IMR-90 (cell line): Measurements from ENCODE around the gene POMT1. TPM values are rescaled to one million over a fixed set of nuclear protein-coding genes. Genes with fewer than 3 reads are reported as not detected.

Source experiments
- ATAC-seq: fragments of 200-7000 bp; cut with Tn5 transposase; 2 replicates; pipeline ENCODE4 v1.9.1; 2020; ENCODE audit warnings: low read depth, mild to moderate bottlenecking, moderate library complexity
- BruUV-seq: library from RNA; stranded (reverse); fragments of 400-500 nt; replicated peaks from 2 replicates; lab custom pipeline; 2021; lab: Mats Ljungman, UMichigan
- CTCF ChIA-PET: fragments of 300-600 bp; formaldehyde crosslinking; extraction: SDS; loops from one replicate; lab custom pipeline; 2021; ENCODE audit warnings: antibody characterized with exemption; lab: Yijun Ruan, JAX
- POLR2A ChIA-PET: fragments of 300-600 bp; sonication (Branson Sonifier 250); formaldehyde crosslinking; loops from one replicate; lab custom pipeline; 2022; ENCODE audit warnings: antibody characterized with exemption; ENCODE audit not compliant: unreplicated experiment; lab: Charles Lee
- DNase-seq: peaks from one replicate; pipeline ENCODE4 v3.0.0; 2013
- H2AFZ ChIP-seq: replicated peaks from 2 replicates; pipeline ENCODE3; 2013; ENCODE audit warnings: low read length, mild to moderate bottlenecking; ENCODE audit not compliant: poor library complexity
- H2AK5ac ChIP-seq: 2 replicates; pipeline ENCODE4 v1.6.1; 2013; ENCODE audit warnings: low read depth, low read length, inconsistent platforms
- H2AK9ac ChIP-seq: replicated peaks from 2 replicates; pipeline ENCODE3; 2013; ENCODE audit warnings: mild to moderate bottlenecking, low read depth, low read length, moderate library complexity; ENCODE audit not compliant: poor library complexity
- H2BK120ac ChIP-seq: 2 replicates; pipeline ENCODE4 v1.6.1; 2013; ENCODE audit warnings: low read depth, low read length, inconsistent platforms
- H2BK15ac ChIP-seq: 3 replicates; pipeline ENCODE4 v1.6.1; 2013; ENCODE audit warnings: low read depth, low read length, inconsistent platforms
- H2BK20ac ChIP-seq: 2 replicates; pipeline ENCODE4 v1.6.1; 2013; ENCODE audit warnings: low read depth, mild to moderate bottlenecking, inconsistent platforms, low read length, moderate library complexity
- H2BK5ac ChIP-seq: 2 replicates; pipeline ENCODE4 v1.6.1; 2013; ENCODE audit warnings: mild to moderate bottlenecking, low read depth, low read length, inconsistent platforms; ENCODE audit not compliant: poor library complexity, severe bottlenecking
- H3K14ac ChIP-seq: replicated peaks from 2 replicates; pipeline ENCODE4 v1.6.1; 2013; ENCODE audit warnings: low read depth, low read length, inconsistent platforms
- H3K18ac ChIP-seq: 2 replicates; pipeline ENCODE4 v1.6.1; 2013; ENCODE audit warnings: low read depth, low read length, control low read depth
- H3K23ac ChIP-seq: 2 replicates; pipeline ENCODE4 v1.6.1; 2013; ENCODE audit warnings: low read depth, low read length, inconsistent platforms
- H3K27ac ChIP-seq: 2 replicates; pipeline ENCODE4 v1.5.1; 2013; ENCODE audit warnings: mild to moderate bottlenecking, control low read depth, low read length; ENCODE audit not compliant: insufficient read depth
- H3K27me3 ChIP-seq: 2 replicates; pipeline ENCODE4 v1.6.1; 2013; ENCODE audit warnings: low read length; ENCODE audit not compliant: control insufficient read depth, insufficient read depth
- H3K36me3 ChIP-seq: 2 replicates; pipeline ENCODE4 v1.6.1; 2013; ENCODE audit warnings: low read length, mixed read lengths; ENCODE audit not compliant: control insufficient read depth, insufficient read depth
- H3K4ac ChIP-seq: 2 replicates; pipeline ENCODE4 v1.6.1; 2013; ENCODE audit warnings: low read depth, low read length, inconsistent platforms
- H3K4me1 ChIP-seq: 2 replicates; pipeline ENCODE4 v1.6.1; 2013; ENCODE audit warnings: low read length, mixed read lengths; ENCODE audit not compliant: control insufficient read depth, insufficient read depth
- H3K4me2 ChIP-seq: 2 replicates; pipeline ENCODE4 v1.6.1; 2013; ENCODE audit warnings: low read depth, mild to moderate bottlenecking, control low read depth, low read length, moderate library complexity
- H3K4me3 ChIP-seq: 2 replicates; pipeline ENCODE4 v1.5.1; 2013; ENCODE audit warnings: low read depth, mild to moderate bottlenecking, control low read depth, low read length, moderate library complexity; ENCODE audit not compliant: insufficient read depth
- H3K56ac ChIP-seq: 2 replicates; pipeline ENCODE4 v1.6.1; 2013; ENCODE audit warnings: low read length, inconsistent platforms; ENCODE audit not compliant: insufficient read depth; ENCODE audit errors: extremely low read depth
- H3K79me1 ChIP-seq, 2 experiments: 2 replicates each; pipeline ENCODE4 v1.6.1; 2013; ENCODE audit warnings: low read length in 2 of 2, inconsistent platforms in 1 of 2, low read depth in 1 of 2
- H3K9ac ChIP-seq: 2 replicates; pipeline ENCODE4 v1.6.1; 2013; ENCODE audit warnings: low read depth, low read length, control low read depth
- H3K9me1 ChIP-seq: 2 replicates; pipeline ENCODE4 v1.6.1; 2013; ENCODE audit warnings: low read length, inconsistent platforms; ENCODE audit not compliant: insufficient read depth
- H3K9me3 ChIP-seq: 2 replicates; pipeline ENCODE4 v1.6.1; 2013; ENCODE audit warnings: low read length; ENCODE audit not compliant: control insufficient read depth, insufficient read depth
- H4K20me1 ChIP-seq: 2 replicates; pipeline ENCODE4 v1.6.1; 2013; ENCODE audit warnings: low read length, inconsistent platforms; ENCODE audit not compliant: insufficient read depth
- H4K5ac ChIP-seq: 2 replicates; pipeline ENCODE4 v1.6.1; 2013; ENCODE audit warnings: mild to moderate bottlenecking, low read depth, low read length, control low read depth
- H4K8ac ChIP-seq, 2 experiments: 2 replicates each; pipeline ENCODE4 v1.6.1; 2013; ENCODE audit warnings: low read depth in 2 of 2, low read length in 2 of 2, control low read depth in 1 of 2, inconsistent platforms in 1 of 2
- H4K91ac ChIP-seq: 2 replicates; pipeline ENCODE4 v1.6.1; 2013; ENCODE audit warnings: low read depth, low read length, inconsistent platforms; ENCODE audit not compliant: insufficient read depth
- FOS ChIP-seq: fragments of 150-350 bp; IDR thresholded peaks from 2 replicates; pipeline ENCODE4 v1.6.1; 2016; ENCODE audit warnings: low read depth, low read length
- SMC3 ChIP-seq: fragments of 150-350 bp; IDR thresholded peaks from 2 replicates; pipeline ENCODE4 v1.6.1; 2016; ENCODE audit warnings: low read depth, mild to moderate bottlenecking, antibody characterized with exemption, low read length, moderate library complexity
- WGBS, 2 experiments: methylation state at CpG; one replicate each; pipeline versions ENCODE4 v1.1.5 to v1.1.7; 2013; ENCODE audit warnings: missing lambda C conversion rate in 2 of 2; ENCODE audit not compliant: insufficient read length in 1 of 2; ENCODE audit errors: extremely low coverage in 2 of 2; 5-methylcytosine and 5-hydroxymethylcytosine counted together
- dilution Hi-C: fragments of 300-500 bp; cut with HindIII; formaldehyde crosslinking; loops from one replicate; pipeline ENCODE4 v1.14.3; 2018; ENCODE audit warnings: low sequenced_read_pairs; ENCODE audit not compliant: unreplicated experiment
- in situ Hi-C: fragments of 300-500 bp; cut with MboI; formaldehyde crosslinking; loops from 3 replicates; pipeline ENCODE4 v1.14.3; 2019; ENCODE audit warnings: low sequenced_read_pairs, inconsistent platforms, mixed read lengths
- intact Hi-C: fragments of 100-400 bp; cut with micrococcal nuclease; formaldehyde crosslinking; loops from 2 replicates; pipeline ENCODE4 v1.10.0; 2022
- polyA plus RNA-seq, 3 experiments: library from polyadenylated mRNA; depleted of rRNA; stranded (reverse); fragments of >200 nt; gene quantifications; 2 replicates each; pipeline ENCODE4 v1.2.3, GENCODE V29; 2012; ENCODE audit warnings: low replicate concordance in 1 of 3
- total RNA-seq: library from RNA; depleted of rRNA; stranded (reverse); fragments of >200 nt; gene quantifications from 2 replicates; pipeline ENCODE4 v1.2.3, GENCODE V29; 2012

POMT1 gene
- total and polyA plus RNA-seq, 2 of the 4 experiments (the other 2 are of a cell fraction): 24.2 to 36.5 TPM

DNA sequence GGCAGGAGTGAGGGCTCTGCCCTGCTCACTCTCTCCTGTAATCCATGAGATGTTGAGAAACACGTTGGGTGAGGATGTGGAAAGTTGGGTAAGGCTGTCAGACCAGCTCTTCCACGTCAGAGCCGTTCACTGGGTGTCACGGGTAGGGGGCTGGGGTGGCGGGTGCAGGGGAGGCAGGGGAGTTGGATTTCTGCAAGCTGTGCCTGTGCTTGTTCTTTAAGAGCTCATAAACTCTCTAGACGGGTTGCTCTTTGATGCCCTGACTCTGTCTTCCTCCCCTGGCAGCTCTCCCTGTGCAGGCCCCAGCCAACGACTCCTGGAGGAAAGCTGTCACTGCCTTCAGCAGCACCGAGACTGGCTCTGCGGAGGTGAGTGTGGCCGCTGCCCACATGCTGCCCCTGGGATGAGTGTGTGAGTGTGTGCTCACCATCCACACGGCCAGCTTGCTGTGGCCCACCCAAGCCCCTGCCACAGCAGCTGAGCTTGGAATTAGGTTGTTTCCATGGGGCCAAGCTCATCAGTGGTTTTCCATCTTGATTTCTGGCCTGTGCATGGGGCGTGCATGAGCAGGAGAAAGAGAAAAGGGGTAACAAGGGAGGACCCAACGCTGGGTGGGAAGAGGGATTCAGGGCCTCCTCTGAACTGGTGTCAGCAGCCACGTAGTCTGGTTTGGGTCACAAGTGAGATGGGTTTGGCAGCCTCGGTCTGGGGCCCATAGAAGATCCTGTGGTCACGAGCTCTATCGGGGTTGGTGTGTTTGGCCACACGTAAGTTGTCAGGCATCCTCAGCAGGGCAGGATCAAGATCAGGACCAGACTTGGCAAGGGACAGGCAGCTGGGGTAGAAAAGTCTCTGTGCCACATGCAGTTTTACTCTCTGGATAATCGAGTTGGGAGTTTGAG, 21.0 kb upstream of the POMT1 start:
- Histone ChIP-seq H2BK120ac (no peak overlapping the region), H3K23ac (no peak overlapping the region), H4K8ac (no peak overlapping the region), H3K27ac (no peak overlapping the region), H4K5ac (no peak overlapping the region), H3K36me3 (peaks cover 92% of the 10 kb centered on the region), H3K4me3 (no peak overlapping the region), H2BK5ac (no peak overlapping the region), H2AK5ac (no peak overlapping the region), H2BK15ac (no peak overlapping the region), H3K9ac (no peak overlapping the region), H3K9me1 (no peaks in the 10 kb centered on the region), H3K4me2 (no peak overlapping the region), H2BK20ac (no peak overlapping the region), H4K91ac (no peak overlapping the region), H2AK9ac (no peak overlapping the region), H3K9me3 (no peaks in the 10 kb centered on the region), H3K56ac (no peak overlapping the region), H3K18ac (no peak overlapping the region), H3K27me3 (no peaks in the 10 kb centered on the region), H4K20me1 (peaks cover 45% of the 10 kb centered on the region), H3K4me1 (no peaks in the 10 kb centered on the region), H3K79me1 (peaks cover 44 to 70% of the 10 kb centered on the region in 2 experiments), H3K4ac (no peak overlapping the region), H2AFZ (no peak overlapping the region), H3K14ac (no peak overlapping the region)
- no peak for DNase-seq
- in situ Hi-C loops: no loop called here
- no peak for ATAC-seq
- dilution Hi-C loops: no loop called here
- TF ChIP-seq FOS (no peak), SMC3 (no peak)
- intact Hi-C loops: no loop called here
- no TSS peak for BruUV-seq
- 86% methylated on average over 9 of the region's 19 CpGs; no CpG with 5 or more reads in 1 of the 2 experiments for WGBS, 2 experiments
- CTCF ChIA-PET: interaction anchor here (0.6 kb wide), 1 partner anchor 84 kb away, joined by 3 read pairs; no protein-coding TSS in a partner anchor
- POLR2A ChIA-PET: no interaction called here
